PC-3 (cell line): Measurements from ENCODE around the gene ZNF319.

Experiments
- CTCF ChIP-seq: fragments of 300-600 bp; sonication (generic); conservative IDR thresholded peaks from 2 replicates; pipeline ENCODE4 v1.5.1; 2017; ENCODE audit warnings: antibody characterized with exemption, low read depth, mild to moderate bottlenecking, low read length
- EZH2phosphoT487 ChIP-seq: fragments of 300-600 bp; sonication (generic); IDR thresholded peaks from 2 replicates; pipeline ENCODE4 v1.6.1; 2018; ENCODE audit warnings: mild to moderate bottlenecking, antibody characterized with exemption, low read length, borderline replicate concordance

GRCh38 chr16:57995721-57996405 is 4.6 kb downstream of the ZNF319 start:
- TF ChIP-seq CTCF, result no peak
- TF ChIP-seq EZH2phosphoT487, result no peak
